Raji (cell line): ENCODE results near the gene TMIE.

Experiments
- POLR2A ChIP-seq: IDR thresholded peaks from 2 replicates; pipeline ENCODE4 v1.6.1; 2011; ENCODE audit warnings: low read depth, low read length, control low read depth; ENCODE audit not compliant: insufficient read depth

Gene TMIE

GRCh38 chr3:46742992-46743585, 41.9 kb downstream of the TMIE start:
- no peak for TF ChIP-seq POLR2A

GRCh38 chr3:46746711-46747110, 45.5 kb downstream of the TMIE start:
- TF ChIP-seq POLR2A = no peak

GRCh38 chr3:46748170-46748569, 47.0 kb downstream of the TMIE start:
- TF ChIP-seq POLR2A = no peak

GRCh38 chr3:46749129-46749528, 47.9 kb downstream of the TMIE start:
- TF ChIP-seq POLR2A = no peak

GRCh38 chr3:46750555-46751038, 49.4 kb downstream of the TMIE start:
- no peak for TF ChIP-seq POLR2A

GRCh38 chr3:46755646-46756045, 54.5 kb downstream of the TMIE start:
- TF ChIP-seq POLR2A = no peak

GRCh38 chr3:46756642-46757041, 55.5 kb downstream of the TMIE start:
- TF ChIP-seq POLR2A = no peak

- TF ChIP-seq POLR2A = no peak
Observed at GRCh38 chr3:46759239-46760167, 58.3 kb downstream of the TMIE start.
